HepG2 (cell line): ENCODE results near the gene PDE4D. TPM values are rescaled to one million over a fixed set of nuclear protein-coding genes. Genes with fewer than 3 reads are reported as not detected.

Experiments
- ATAC-seq: fragments of 200-7000 bp; cut with Tn5 transposase; 3 replicates; pipeline ENCODE4 v1.9.1; 2020; ENCODE audit warnings: mild to moderate bottlenecking, moderate library complexity
- BruUV-seq: library from RNA; stranded (reverse); fragments of 400-500 nt; replicated peaks from 2 replicates; lab custom pipeline; 2021; lab: Mats Ljungman, UMichigan
- CTCF ChIA-PET: fragments of 300-600 bp; formaldehyde crosslinking; extraction: SDS; loops from one replicate; lab custom pipeline; 2021; ENCODE audit warnings: low total read pairs, inconsistent platforms, low intra/inter-chr PET ratio; lab: Yijun Ruan, JAX
- POLR2A ChIA-PET: fragments of 350-600 bp; sonication (Branson Sonifier 250); formaldehyde crosslinking; loops from one replicate; lab custom pipeline; 2020; ENCODE audit warnings: antibody characterized with exemption, inconsistent platforms; lab: Yijun Ruan, JAX
- DNase-seq: peaks from one replicate; pipeline ENCODE4 v3.0.0-alpha.2; 2015; ENCODE audit warnings: low spot score
- FAIRE-seq: peaks from 3 replicates; lab custom pipeline; 2011; peaks lifted over from hg19 to GRCh38; lab: Jason Lieb, UNC
- H2AFZ ChIP-seq: one replicate; pipeline ENCODE4 v1.6.1; 2011; ENCODE audit warnings: low read length, inconsistent platforms
- H3K27ac ChIP-seq: fragments of 300-600 bp; 3 replicates; pipeline ENCODE4 v1.8.0; 2011; ENCODE audit warnings: mixed run types, mild to moderate bottlenecking, mixed read lengths, low read length, inconsistent platforms; ENCODE audit not compliant: insufficient read depth; ENCODE audit errors: extremely low read length
- H3K27me3 ChIP-seq, 2 experiments: fragments of 200-600 bp in 1 of 2; 2 replicates in 1 of 2; 3 replicates in 1 of 2; pipeline versions ENCODE4 v1.6.0 to v1.8.0; 2011; ENCODE audit warnings: low read length in 2 of 2, mild to moderate bottlenecking in 2 of 2, moderate library complexity in 2 of 2, inconsistent platforms in 1 of 2; ENCODE audit not compliant: insufficient read depth in 2 of 2, control insufficient read depth in 1 of 2
- H3K36me3 ChIP-seq, 2 experiments: fragments of 200-600 bp in 1 of 2; replicated peaks in 1 of 2; 2 replicates in 1 of 2; 3 replicates in 1 of 2; pipeline versions ENCODE4 v1.5.1 to v1.8.0; 2011; ENCODE audit warnings: low read length in 2 of 2, inconsistent platforms in 1 of 2; ENCODE audit not compliant: insufficient read depth in 2 of 2, control insufficient read depth in 1 of 2
- H3K4me1 ChIP-seq: 2 replicates; pipeline ENCODE4 v1.5.1; 2012; ENCODE audit warnings: low read length, inconsistent platforms; ENCODE audit not compliant: insufficient read depth
- H3K4me2 ChIP-seq: 2 replicates; pipeline ENCODE4 v1.6.0; 2011; ENCODE audit warnings: low read depth, low read length, inconsistent platforms
- H3K4me3 ChIP-seq, 3 experiments: fragments of 200-600 bp in 1 of 3; sonication (generic), shearing (Covaris generic) in 1 of 3; replicated peaks in 1 of 3; 2 replicates each; pipeline ENCODE4 v1.5.1; 2011 to 2016; ENCODE audit warnings: low read length in 3 of 3, inconsistent platforms in 2 of 3, low read depth in 2 of 3, mild to moderate bottlenecking in 2 of 3, control low read depth in 1 of 3, mixed read lengths in 1 of 3; ENCODE audit not compliant: insufficient read depth in 1 of 3
- H3K79me2 ChIP-seq: one replicate; pipeline ENCODE4 v1.6.1; 2011; ENCODE audit warnings: low read length, inconsistent platforms; ENCODE audit not compliant: insufficient read depth
- H3K9ac ChIP-seq: 2 replicates; pipeline ENCODE4 v1.6.0; 2011; ENCODE audit warnings: mild to moderate bottlenecking, low read depth, low read length, inconsistent platforms; ENCODE audit not compliant: insufficient read depth
- H3K9me3 ChIP-seq: 2 replicates; pipeline ENCODE4 v1.5.1; 2012; ENCODE audit warnings: mild to moderate bottlenecking, low read length
- H4K20me1 ChIP-seq: 2 replicates; pipeline ENCODE4 v1.6.0; 2011; ENCODE audit warnings: inconsistent platforms, mild to moderate bottlenecking, low read length, moderate library complexity; ENCODE audit not compliant: insufficient read depth
- HDAC6 ChIP-seq: fragments of 200-600 bp; sonication (generic); IDR thresholded peaks from 2 replicates; pipeline ENCODE4 v1.7.0; 2017; ENCODE audit warnings: mild to moderate bottlenecking, antibody characterized with exemption, low read length, low read depth
- HES4 ChIP-seq: sonication (generic); formaldehyde crosslinking; IDR thresholded peaks from 2 replicates; pipeline ENCODE4 v1.9.0; 2021; ENCODE audit warnings: mild to moderate bottlenecking, missing genetic modification reagents, borderline replicate concordance
- MED8 ChIP-seq: sonication (generic); formaldehyde crosslinking; IDR thresholded peaks from 2 replicates; pipeline ENCODE4 v1.8.1; 2023; ENCODE audit warnings: mild to moderate bottlenecking, missing genetic modification reagents; ENCODE audit not compliant: insufficient replicate concordance
- RAD51 ChIP-seq: fragments of 450-650 bp; IDR thresholded peaks from 2 replicates; pipeline ENCODE4 v1.6.1; 2016; ENCODE audit warnings: borderline replicate concordance
- REL ChIP-seq: sonication (generic); formaldehyde crosslinking; conservative IDR thresholded peaks from 2 replicates; pipeline ENCODE4 v1.8.0; 2022; ENCODE audit warnings: mild to moderate bottlenecking, missing genetic modification reagents, moderate library complexity
- SMC3 ChIP-seq: IDR thresholded peaks from 2 replicates; pipeline ENCODE4 v1.6.1; 2011; ENCODE audit warnings: low read length, improper control_type of control experiment
- SOX5 ChIP-seq: IDR thresholded peaks from 2 replicates; pipeline ENCODE4 v1.6.1; 2016; ENCODE audit warnings: borderline replicate concordance
- SOX6 ChIP-seq, 2 experiments: fragments of 450-650 bp in 1 of 2; sonication (generic) in 1 of 2; formaldehyde crosslinking in 1 of 2; IDR thresholded peaks; 2 replicates each; pipeline versions ENCODE4 v1.4.0 to v1.6.1; 2017 to 2020; ENCODE audit warnings: antibody characterized with exemption in 1 of 2, mild to moderate bottlenecking in 1 of 2, missing genetic modification reagents in 1 of 2
- ZNF567 ChIP-seq: sonication (generic); formaldehyde crosslinking; IDR thresholded peaks from 2 replicates; pipeline ENCODE4 v1.8.1; 2023; ENCODE audit warnings: mild to moderate bottlenecking, missing genetic modification reagents, borderline replicate concordance
- WGBS: methylation state at CpG from one replicate; pipeline ENCODE4 v1.1.6; 2017; ENCODE audit warnings: low lambda C conversion rate; 5-methylcytosine and 5-hydroxymethylcytosine counted together
- in situ Hi-C: cut with HindIII; loops from 2 replicates; pipeline ENCODE4 v1.10.0; 2017; ENCODE audit warnings: low pct_unique_long_range_greater_than_20kb; ENCODE audit not compliant: extremely low pct_ligation_motif_present
- intact Hi-C: fragments of 100-400 bp; cut with micrococcal nuclease; formaldehyde crosslinking; loops from one replicate; pipeline ENCODE4 v1.10.0; 2022; ENCODE audit not compliant: unreplicated experiment
- polyA plus RNA-seq, 8 experiments: library from polyadenylated mRNA; depleted of rRNA in 3 of 8; stranded (reverse) in 7 of 8; unstranded in 1 of 8; fragments of >200 nt; fragmentation: Illumina TruSeq in 4 of 8; extraction: Trizol in 4 of 8; gene quantifications; 2 replicates each; pipeline versions ENCODE4 v1.2.1 to v1.2.3, GENCODE V29; 2011 to 2016; ENCODE audit warnings: low read depth in 4 of 8, missing spikeins in 1 of 8, mixed read lengths in 1 of 8; ENCODE audit not compliant: insufficient read depth in 1 of 8
- total RNA-seq, 5 experiments: library from RNA; depleted of rRNA; stranded (reverse); fragments of >200 nt; fragmentation: Illumina TruSeq; extraction: Trizol; gene quantifications; 2 replicates each; pipeline ENCODE4 v1.2.3, GENCODE V29; 2016; ENCODE audit warnings: low read depth in 1 of 5
- TF ChIP-seq, protein P1 (sequence below): sonication (generic); formaldehyde crosslinking; IDR thresholded peaks from 2 replicates; pipeline ENCODE4 v1.5.0; 2020; ENCODE audit warnings: mild to moderate bottlenecking, missing genetic modification reagents, moderate library complexity

Gene PDE4D
- total and polyA plus RNA-seq, 2 of the 13 experiments (the other 11 are each of a cell fraction or from before 2014, with no cell fraction given) = 7.0 to 12.2 TPM

DNA sequence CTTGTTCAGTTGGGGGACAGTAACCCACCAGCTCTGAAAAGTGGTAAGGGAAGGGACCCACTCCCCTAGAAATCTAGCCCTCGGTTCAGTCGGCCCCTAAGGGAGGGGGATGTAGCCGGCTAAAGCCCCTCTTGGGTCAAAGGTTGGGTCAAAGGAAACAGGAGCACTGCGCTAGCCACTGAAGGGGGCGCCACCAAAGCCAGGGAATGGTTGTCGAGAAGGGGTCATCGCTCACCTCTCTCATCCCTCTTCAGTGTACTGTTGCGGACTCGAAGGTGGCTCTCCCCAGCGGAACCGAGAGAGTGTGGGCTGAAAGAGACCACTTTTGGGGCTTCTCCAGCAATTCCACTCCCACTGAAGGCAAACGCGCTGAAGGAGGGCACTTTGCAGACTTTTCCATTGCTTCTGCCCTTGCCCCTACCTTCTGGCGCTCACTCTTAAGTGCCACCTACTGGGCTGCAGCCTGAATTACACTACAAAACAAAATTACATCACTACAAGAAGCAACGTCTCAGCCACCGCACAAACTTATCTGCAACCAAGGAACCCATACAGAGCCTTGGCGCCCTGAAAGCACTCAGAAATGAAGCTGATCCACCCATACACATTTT, 396.9 kb downstream of the PDE4D start:
- H4K20me1 ChIP-seq = no peaks in the 10 kb centered on the region
- TF ChIP-seq MED8 (CRISPR knock-in tag) (no peak), SMC3 (peak; percentile 16; the same call in 1 of the 2 replicates)
- TF ChIP-seq, protein P1, sequence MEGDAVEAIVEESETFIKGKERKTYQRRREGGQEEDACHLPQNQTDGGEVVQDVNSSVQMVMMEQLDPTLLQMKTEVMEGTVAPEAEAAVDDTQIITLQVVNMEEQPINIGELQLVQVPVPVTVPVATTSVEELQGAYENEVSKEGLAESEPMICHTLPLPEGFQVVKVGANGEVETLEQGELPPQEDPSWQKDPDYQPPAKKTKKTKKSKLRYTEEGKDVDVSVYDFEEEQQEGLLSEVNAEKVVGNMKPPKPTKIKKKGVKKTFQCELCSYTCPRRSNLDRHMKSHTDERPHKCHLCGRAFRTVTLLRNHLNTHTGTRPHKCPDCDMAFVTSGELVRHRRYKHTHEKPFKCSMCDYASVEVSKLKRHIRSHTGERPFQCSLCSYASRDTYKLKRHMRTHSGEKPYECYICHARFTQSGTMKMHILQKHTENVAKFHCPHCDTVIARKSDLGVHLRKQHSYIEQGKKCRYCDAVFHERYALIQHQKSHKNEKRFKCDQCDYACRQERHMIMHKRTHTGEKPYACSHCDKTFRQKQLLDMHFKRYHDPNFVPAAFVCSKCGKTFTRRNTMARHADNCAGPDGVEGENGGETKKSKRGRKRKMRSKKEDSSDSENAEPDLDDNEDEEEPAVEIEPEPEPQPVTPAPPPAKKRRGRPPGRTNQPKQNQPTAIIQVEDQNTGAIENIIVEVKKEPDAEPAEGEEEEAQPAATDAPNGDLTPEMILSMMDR (CRISPR knock-in tag) = peak; percentile 58
- in situ Hi-C loops (no loop called here), intact Hi-C loops (loop anchor here (5.0 kb wide), 1 partner anchor 109 kb away; no protein-coding TSS in a partner anchor)
- no TSS peak for BruUV-seq
- CTCF ChIA-PET = no interaction called here
- WGBS = 52% methylated on average over 6 of the region's 17 CpGs
- no peaks in the 10 kb centered on the region for H3K79me2 ChIP-seq
- no peaks in the 10 kb centered on the region for H3K4me1 ChIP-seq
- no peak overlapping the region for H3K4me3 ChIP-seq
- ATAC-seq = no peak; the same call in 2 of the 3 replicates
- H3K27ac ChIP-seq = no peak overlapping the region
- H3K9me3 ChIP-seq = no peaks in the 10 kb centered on the region
- no peak for FAIRE-seq
- H2AFZ ChIP-seq = no peak overlapping the region
- H3K27me3 ChIP-seq = no peaks in the 10 kb centered on the region
- H3K36me3 ChIP-seq = no peaks in the 10 kb centered on the region
- no peak for DNase-seq
- H3K4me2 ChIP-seq = no peak overlapping the region
- H3K9ac ChIP-seq = no peak overlapping the region
- POLR2A ChIA-PET = no interaction called here

DNA sequence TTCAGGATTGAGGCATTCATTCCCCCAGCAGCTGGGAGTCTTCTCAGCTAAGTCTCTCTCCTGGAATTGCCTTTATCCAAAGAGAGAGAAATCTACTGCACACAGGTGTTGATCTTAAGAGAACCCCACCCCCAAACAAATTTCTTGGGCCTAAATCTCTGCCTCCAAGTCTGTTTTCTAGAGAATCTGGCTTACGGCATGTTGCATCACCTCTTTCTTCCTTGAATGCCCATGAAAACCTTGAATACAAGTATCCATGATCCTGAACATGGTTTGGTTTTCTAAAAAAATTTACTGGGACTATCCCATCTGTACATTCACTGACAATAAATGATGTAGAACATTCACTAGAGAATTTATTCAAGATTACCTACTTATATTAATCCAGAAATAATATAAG, 401.6 kb downstream of the PDE4D start:
- intact Hi-C loops (no loop called here), in situ Hi-C loops (no loop called here)
- BruUV-seq = no TSS peak
- Histone ChIP-seq H3K4me2 (no peak overlapping the region), H3K79me2 (no peaks in the 10 kb centered on the region), H4K20me1 (no peaks in the 10 kb centered on the region), H2AFZ (no peak overlapping the region), H3K27me3 (no peaks in the 10 kb centered on the region), H3K36me3 (no peaks in the 10 kb centered on the region), H3K9me3 (no peaks in the 10 kb centered on the region), H3K4me3 (no peak overlapping the region), H3K4me1 (no peaks in the 10 kb centered on the region), H3K9ac (no peak overlapping the region), H3K27ac (no peak overlapping the region)
- WGBS = 100% methylated on average over 1 of the region's 1 CpG
- ATAC-seq (no peak), FAIRE-seq (no peak), DNase-seq (no peak)
- CTCF ChIA-PET = no interaction called here
- TF ChIP-seq HDAC6 = no peak
- TF ChIP-seq REL = no peak
- TF ChIP-seq SOX6 (IDR thresholded peaks at IDR 0.05) = no peak
- TF ChIP-seq SOX6 (CRISPR knock-in tag; IDR thresholded peaks at IDR 0.05) = no peak
- TF ChIP-seq ZNF567 (CRISPR knock-in tag) = no peak
- no peak for TF ChIP-seq SOX5 (CRISPR knock-in tag)
- no peak for TF ChIP-seq HES4 (CRISPR knock-in tag)
- no peak for TF ChIP-seq RAD51
- POLR2A ChIA-PET = no interaction called here
